NCI-H1092 (cell line): ENCODE results near the gene SRGAP3.
"Not testable (repeated sequence)": the region's sequence is repeated elsewhere in the genome, so short reads cannot be mapped to it uniquely, and the experiment has no call there.

Experiments used
- DNase-seq: peaks from one replicate; lab custom pipeline; 2025; lab: John Stamatoyannopoulos, UW

The SRGAP3 gene

GRCh38 chr3:9249273-9250192, at the start of gene SRGAP3:
TSS of gene SRGAP3 (minus strand) at chr3:9249646. CDS start at chr3:9248951, 695 bp downstream.
- DNase-seq: peak; percentile 78

GRCh38 chr3:9298236-9298635, 48.8 kb upstream of the SRGAP3 start:
- DNase-seq: no peak

GRCh38 chr3:9296241-9296640, 46.8 kb upstream of the SRGAP3 start:
- no peak for DNase-seq

- no peak for DNase-seq
These were observed 45.6 kb upstream of the SRGAP3 start for GRCh38 chr3:9295007-9295406.

- not testable (repeated sequence) for DNase-seq
These were observed 44.5 kb upstream of the SRGAP3 start for GRCh38 chr3:9293953-9294352.

- DNase-seq: no peak
These were observed 43.6 kb upstream of the SRGAP3 start for GRCh38 chr3:9293076-9293475.

- DNase-seq: no peak
These were observed 43.1 kb upstream of the SRGAP3 start for GRCh38 chr3:9292516-9292915.

GRCh38 chr3:9291821-9292410, 42.5 kb upstream of the SRGAP3 start:
- DNase-seq: no peak

- DNase-seq: no peak
These were observed 41.1 kb upstream of the SRGAP3 start for GRCh38 chr3:9290566-9290965.

- DNase-seq: not testable (repeated sequence)
These were observed 32.1 kb upstream of the SRGAP3 start for GRCh38 chr3:9281533-9281932.

GRCh38 chr3:9280451-9281219, 31.2 kb upstream of the SRGAP3 start:
- peak; percentile 33 for DNase-seq

- DNase-seq: peak; percentile 3
These were observed 30.5 kb upstream of the SRGAP3 start for GRCh38 chr3:9279966-9280365.

- DNase-seq: no peak
These were observed 29.1 kb upstream of the SRGAP3 start for GRCh38 chr3:9278498-9278897.

- no peak for DNase-seq
These were observed 28.6 kb upstream of the SRGAP3 start for GRCh38 chr3:9278085-9278484.

GRCh38 chr3:9276761-9277370, 27.4 kb upstream of the SRGAP3 start:
- DNase-seq: no peak

- no peak for DNase-seq
These were observed 22.5 kb upstream of the SRGAP3 start for GRCh38 chr3:9271903-9272302.

GRCh38 chr3:9270704-9271103, 21.3 kb upstream of the SRGAP3 start:
- no peak for DNase-seq

- no peak for DNase-seq
These were observed 17.3 kb upstream of the SRGAP3 start for GRCh38 chr3:9266716-9267115.

GRCh38 chr3:9260305-9260704, 10.9 kb upstream of the SRGAP3 start:
- no peak for DNase-seq

GRCh38 chr3:9257092-9257491, 7.6 kb upstream of the SRGAP3 start:
- DNase-seq: no peak

GRCh38 chr3:9255976-9256375, 6.5 kb upstream of the SRGAP3 start:
- no peak for DNase-seq

- no peak for DNase-seq
These were observed 5.3 kb upstream of the SRGAP3 start for GRCh38 chr3:9254764-9255163.
